Sciatic nerve (tissue), 1 donor: Measurements from ENCODE around the gene SVEP1. TPM values are rescaled to one million over a fixed set of nuclear protein-coding genes. Genes with fewer than 3 reads are reported as not detected.

Experiments used
- total RNA-seq: library from RNA; stranded (reverse); fragmentation: NEBNext Ultra II Directional; extraction: Animal tissue kit (Norgen Biotek cat#: 25700); gene quantifications from one replicate; pipeline ENCODE4 v1.2.1, GENCODE V29; 2021
- donor health status: DM: no; HTN: no; CAD: no.

SVEP1 gene
- total RNA-seq, 1 donor from 2014 or later, result 110 TPM

Other genes with a start within 250 kb of the SVEP1 start
- gene TXNDC8, start 241.9 kb downstream of the SVEP1 start, total RNA-seq, result not detected
- gene MUSK, start 89.0 kb upstream of the SVEP1 start, total RNA-seq, result 0.62 TPM